HFF-Myc (cell line): ENCODE data around the gene IL17RA.

Experiments
- DNase-seq: peaks from one replicate; pipeline ENCODE4 v3.0.0-alpha.2; 2011; ENCODE audit warnings: low read depth; ENCODE audit errors: extremely low read depth
- H3K4me3 ChIP-seq: replicated peaks from 2 replicates; pipeline ENCODE4 v1.5.1; 2011; ENCODE audit warnings: low read depth, mild to moderate bottlenecking, control low read depth, low read length
- CTCF ChIP-seq: IDR thresholded peaks from 2 replicates; pipeline ENCODE4 v1.5.1; 2012; ENCODE audit warnings: mild to moderate bottlenecking, low read depth, low read length, control low read depth; ENCODE audit errors: missing control alignments

Gene IL17RA

GRCh38 chr22:17135153-17135760, 50.5 kb downstream of the IL17RA start:
- H3K4me3 ChIP-seq: no peak overlapping the region
- DNase-seq: no peak
- no peak for TF ChIP-seq CTCF

- no peak for DNase-seq
- no peak for TF ChIP-seq CTCF
- H3K4me3 ChIP-seq: no peak overlapping the region
Observed at GRCh38 chr22:17137170-17137569, 52.4 kb downstream of the IL17RA start.

- TF ChIP-seq CTCF: no peak
- DNase-seq: no peak
- H3K4me3 ChIP-seq: no peak overlapping the region
Observed at GRCh38 chr22:17137861-17138425, 53.1 kb downstream of the IL17RA start.

- H3K4me3 ChIP-seq: no peak overlapping the region
- no peak for DNase-seq
- no peak for TF ChIP-seq CTCF
Observed at GRCh38 chr22:17138513-17138912, 53.7 kb downstream of the IL17RA start.

- no peak for DNase-seq
- no peak overlapping the region for H3K4me3 ChIP-seq
- TF ChIP-seq CTCF: no peak
Observed at GRCh38 chr22:17140022-17140421, 55.2 kb downstream of the IL17RA start.

- no peak for DNase-seq
- no peak overlapping the region for H3K4me3 ChIP-seq
- no peak for TF ChIP-seq CTCF
Observed at GRCh38 chr22:17140826-17141766, 56.3 kb downstream of the IL17RA start.
